Caco-2 (cell line): ENCODE results near the gene RANBP2. TPM values are rescaled to one million over a fixed set of nuclear protein-coding genes. Genes with fewer than 3 reads are reported as not detected.
A peak's percentile ranks its signal among the peaks of the same experiment; 100 is the strongest.
"Not testable (repeated sequence)": the region's sequence is repeated elsewhere in the genome, so short reads cannot be mapped to it uniquely, and the experiment has no call there.

Experiments
- BruUV-seq: library from RNA; stranded (reverse); fragments of 400-500 nt; replicated peaks from 2 replicates; lab custom pipeline; 2021; lab: Mats Ljungman, UMichigan
- CTCF ChIA-PET: fragments of 300-600 bp; sonication (Branson Sonifier 250); formaldehyde crosslinking; loops from one replicate; lab custom pipeline; 2022; ENCODE audit warnings: antibody characterized with exemption; lab: Charles Lee
- POLR2A ChIA-PET: fragments of 300-600 bp; sonication (Branson Sonifier 250); formaldehyde crosslinking; loops from one replicate; lab custom pipeline; 2022; ENCODE audit warnings: antibody characterized with exemption; lab: Charles Lee
- DNase-seq, 2 experiments: peaks; one replicate each; pipeline versions ENCODE4 v3.0.0 to v3.0.0-alpha.2; 2020 to 2022
- H3K27me3 ChIP-seq: replicated peaks from 2 replicates; pipeline ENCODE4 v1.6.0; 2011; ENCODE audit warnings: low read length; ENCODE audit not compliant: control insufficient read depth, insufficient read depth
- H3K36me3 ChIP-seq: 2 replicates; pipeline ENCODE4 v1.5.1; 2011; ENCODE audit warnings: low read length; ENCODE audit not compliant: control insufficient read depth, insufficient read depth
- H3K4me1 ChIP-seq: fragments of 250-450 bp; sonication (Bioruptor Pico); 2 replicates; pipeline ENCODE4 v1.5.1; 2020; ENCODE audit warnings: mild to moderate bottlenecking
- H3K4me3 ChIP-seq: 2 replicates; pipeline ENCODE4 v1.5.1; 2011; ENCODE audit warnings: low read depth, mild to moderate bottlenecking, control low read depth, low read length
- H3K9me3 ChIP-seq: fragments of 250-450 bp; sonication (Bioruptor Pico); 2 replicates; pipeline ENCODE4 v1.5.1; 2020; ENCODE audit warnings: mild to moderate bottlenecking, moderate library complexity
- H3K27ac Mint-ChIP-seq: one replicate; pipeline ENCODE4 v1.8.0; 2022; ENCODE audit warnings: mixed read lengths; ENCODE audit not compliant: unreplicated experiment
- H3K27me3 Mint-ChIP-seq: one replicate; pipeline ENCODE4 v1.8.0; 2022; ENCODE audit warnings: mixed read lengths; ENCODE audit not compliant: insufficient read depth, unreplicated experiment
- H3K36me3 Mint-ChIP-seq: one replicate; pipeline ENCODE4 v1.8.0; 2022; ENCODE audit warnings: mild to moderate bottlenecking, mixed read lengths; ENCODE audit not compliant: insufficient read depth, unreplicated experiment
- H3K4me1 Mint-ChIP-seq: one replicate; pipeline ENCODE4 v1.8.0; 2022; ENCODE audit warnings: low read depth, mixed read lengths; ENCODE audit not compliant: unreplicated experiment
- H3K4me3 Mint-ChIP-seq: one replicate; pipeline ENCODE4 v1.8.0; 2022; ENCODE audit warnings: mild to moderate bottlenecking, moderate library complexity, mixed read lengths; ENCODE audit not compliant: unreplicated experiment
- H3K9me3 Mint-ChIP-seq: one replicate; pipeline ENCODE4 v1.8.0; 2022; ENCODE audit warnings: mixed read lengths; ENCODE audit not compliant: unreplicated experiment
- intact Hi-C: fragments of 100-400 bp; cut with micrococcal nuclease; formaldehyde crosslinking; loops from one replicate; pipeline ENCODE4 v1.10.0; 2022; ENCODE audit not compliant: unreplicated experiment
- total RNA-seq: library from RNA; stranded (reverse); gene quantifications from 2 replicates; pipeline ENCODE4 v1.2.3, GENCODE V29; 2022
- TF ChIP-seq, protein P1 (sequence below), 2 experiments: fragments of 200-600 bp in 1 of 2; IDR thresholded peaks; 1 replicate in 1 of 2; 2 replicates in 1 of 2; pipeline versions ENCODE4 v1.5.1 to v1.8.0; 2011 to 2022; ENCODE audit warnings: antibody characterized with exemption in 1 of 2, control low read depth in 1 of 2, inconsistent platforms in 1 of 2, low read depth in 1 of 2, low read length in 1 of 2, mild to moderate bottlenecking in 1 of 2, moderate library complexity in 1 of 2; ENCODE audit not compliant: insufficient read depth in 1 of 2, severe bottlenecking in 1 of 2, unreplicated experiment in 1 of 2

Gene RANBP2
- total RNA-seq, 1 experiment from 2014 or later, result 81.8 TPM

DNA sequence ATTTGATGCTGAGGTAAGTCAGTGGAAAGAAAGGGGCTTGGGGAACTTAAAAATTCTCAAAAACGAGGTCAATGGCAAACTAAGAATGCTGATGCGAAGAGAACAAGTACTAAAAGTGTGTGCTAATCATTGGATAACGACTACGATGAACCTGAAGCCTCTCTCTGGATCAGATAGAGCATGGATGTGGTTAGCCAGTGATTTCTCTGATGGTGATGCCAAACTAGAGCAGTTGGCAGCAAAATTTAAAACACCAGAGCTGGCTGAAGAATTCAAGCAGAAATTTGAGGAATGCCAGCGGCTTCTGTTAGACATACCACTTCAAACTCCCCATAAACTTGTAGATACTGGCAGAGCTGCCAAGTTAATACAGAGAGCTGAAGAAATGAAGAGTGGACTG lies 47.4 kb downstream of the RANBP2 start:
- H3K9me3 Mint-ChIP-seq, intact Hi-C loops, H3K27me3 ChIP-seq, H3K36me3 ChIP-seq, CTCF ChIA-PET, H3K4me1 ChIP-seq, H3K27me3 Mint-ChIP-seq, H3K4me3 Mint-ChIP-seq, DNase-seq, H3K4me1 Mint-ChIP-seq, H3K4me3 ChIP-seq, H3K9me3 ChIP-seq, H3K27ac Mint-ChIP-seq, POLR2A ChIA-PET: not testable (repeated sequence)
- H3K36me3 Mint-ChIP-seq, result peaks cover 58% of the 10 kb centered on the region
- BruUV-seq, result TSS peak; percentile 9

DNA sequence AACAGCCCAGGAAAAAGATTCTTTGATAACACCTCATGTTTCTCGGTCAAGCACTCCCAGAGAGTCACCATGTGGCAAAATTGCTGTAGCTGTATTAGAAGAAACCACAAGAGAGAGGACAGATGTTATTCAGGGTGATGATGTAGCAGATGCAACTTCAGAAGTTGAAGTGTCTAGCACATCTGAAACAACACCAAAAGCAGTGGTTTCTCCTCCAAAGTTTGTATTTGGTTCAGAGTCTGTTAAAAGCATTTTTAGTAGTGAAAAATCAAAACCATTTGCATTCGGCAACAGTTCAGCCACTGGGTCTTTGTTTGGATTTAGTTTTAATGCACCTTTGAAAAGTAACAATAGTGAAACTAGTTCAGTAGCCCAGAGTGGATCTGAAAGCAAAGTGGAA lies 48.6 kb downstream of the RANBP2 start:
- CTCF ChIA-PET, H3K9me3 ChIP-seq, H3K9me3 Mint-ChIP-seq, POLR2A ChIA-PET, H3K27me3 ChIP-seq, H3K4me1 Mint-ChIP-seq, H3K36me3 ChIP-seq, H3K27me3 Mint-ChIP-seq, DNase-seq, intact Hi-C loops, H3K4me1 ChIP-seq, BruUV-seq, H3K27ac Mint-ChIP-seq, H3K4me3 Mint-ChIP-seq, H3K4me3 ChIP-seq: not testable (repeated sequence)
- peaks cover 64% of the 10 kb centered on the region for H3K36me3 Mint-ChIP-seq

- Histone ChIP-seq H3K4me3 (no peak overlapping the region), H3K9me3 (no peaks in the 10 kb centered on the region), H3K36me3 (no peaks in the 10 kb centered on the region), H3K27me3 (no peaks in the 10 kb centered on the region), H3K4me1 (no peaks in the 10 kb centered on the region)
- Mint-ChIP-seq H3K36me3 (peaks cover 90% of the 10 kb centered on the region), H3K27me3 (no peaks in the 10 kb centered on the region), H3K4me3 (no peak overlapping the region), H3K4me1 (no peaks in the 10 kb centered on the region), H3K9me3 (no peaks in the 10 kb centered on the region), H3K27ac (no peak overlapping the region)
- intact Hi-C loops, result no loop called here
- POLR2A ChIA-PET, result no interaction called here
- CTCF ChIA-PET, result no interaction called here
- TF ChIP-seq, protein P1, sequence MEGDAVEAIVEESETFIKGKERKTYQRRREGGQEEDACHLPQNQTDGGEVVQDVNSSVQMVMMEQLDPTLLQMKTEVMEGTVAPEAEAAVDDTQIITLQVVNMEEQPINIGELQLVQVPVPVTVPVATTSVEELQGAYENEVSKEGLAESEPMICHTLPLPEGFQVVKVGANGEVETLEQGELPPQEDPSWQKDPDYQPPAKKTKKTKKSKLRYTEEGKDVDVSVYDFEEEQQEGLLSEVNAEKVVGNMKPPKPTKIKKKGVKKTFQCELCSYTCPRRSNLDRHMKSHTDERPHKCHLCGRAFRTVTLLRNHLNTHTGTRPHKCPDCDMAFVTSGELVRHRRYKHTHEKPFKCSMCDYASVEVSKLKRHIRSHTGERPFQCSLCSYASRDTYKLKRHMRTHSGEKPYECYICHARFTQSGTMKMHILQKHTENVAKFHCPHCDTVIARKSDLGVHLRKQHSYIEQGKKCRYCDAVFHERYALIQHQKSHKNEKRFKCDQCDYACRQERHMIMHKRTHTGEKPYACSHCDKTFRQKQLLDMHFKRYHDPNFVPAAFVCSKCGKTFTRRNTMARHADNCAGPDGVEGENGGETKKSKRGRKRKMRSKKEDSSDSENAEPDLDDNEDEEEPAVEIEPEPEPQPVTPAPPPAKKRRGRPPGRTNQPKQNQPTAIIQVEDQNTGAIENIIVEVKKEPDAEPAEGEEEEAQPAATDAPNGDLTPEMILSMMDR (IDR thresholded peaks at IDR 0.05; ENCODE audit: insufficient read depth in 1 of 2, low read depth in 1 of 2, low read length in 1 of 2, severe bottlenecking in 1 of 2, unreplicated experiment in 1 of 2), result no peak
- BruUV-seq, result no TSS peak
- DNase-seq, result no peak
Observed at GRCh38 chr2:108776475-108776874, 57.2 kb downstream of the RANBP2 start.

DNA sequence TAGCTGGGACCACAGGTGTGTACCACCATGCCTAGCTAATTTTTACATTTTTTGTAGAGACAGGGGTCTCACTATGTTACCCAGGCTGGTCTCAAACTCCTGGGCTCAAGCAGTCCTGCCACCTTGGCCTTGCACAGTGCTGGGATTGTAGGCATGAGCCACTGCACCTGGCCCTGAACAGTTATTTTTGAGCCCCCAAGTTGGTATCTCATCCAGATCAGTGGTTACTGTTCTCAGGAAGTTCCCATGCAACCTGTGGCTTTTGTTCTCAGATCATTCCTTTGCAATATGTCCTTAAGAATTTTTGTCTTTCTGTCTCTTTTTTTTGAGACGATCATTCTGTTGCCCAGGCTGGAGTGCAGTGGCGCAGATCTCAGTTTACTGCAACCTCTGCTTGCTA lies 59.6 kb downstream of the RANBP2 start:
- ChIA-PET CTCF (no interaction called here), POLR2A (no interaction called here)
- TF ChIP-seq, protein P1 (IDR thresholded peaks at IDR 0.05; ENCODE audit: insufficient read depth in 1 of 2, low read depth in 1 of 2, low read length in 1 of 2, severe bottlenecking in 1 of 2, unreplicated experiment in 1 of 2), result no peak
- Mint-ChIP-seq H3K27ac (no peak overlapping the region), H3K9me3 (no peaks in the 10 kb centered on the region), H3K36me3 (peaks cover 88% of the 10 kb centered on the region), H3K27me3 (no peaks in the 10 kb centered on the region), H3K4me1 (no peaks in the 10 kb centered on the region), H3K4me3 (no peak overlapping the region)
- H3K9me3 ChIP-seq, result no peaks in the 10 kb centered on the region
- no TSS peak for BruUV-seq
- no peaks in the 10 kb centered on the region for H3K27me3 ChIP-seq
- H3K36me3 ChIP-seq, result no peaks in the 10 kb centered on the region; the same call in none of the 2 replicates
- no peak overlapping the region for H3K4me3 ChIP-seq
- H3K4me1 ChIP-seq, result no peaks in the 10 kb centered on the region
- no peak for DNase-seq
- intact Hi-C loops, result no loop called here
